HG02759 (cell line): ENCODE measurements around the gene RETREG3.
"Not testable (repeated sequence)": the region's sequence is repeated elsewhere in the genome, so short reads cannot be mapped to it uniquely, and the experiment has no call there.

Source experiments
- ATAC-seq: cut with Tn5 transposase; IDR thresholded peaks from one replicate; pipeline ENCODE4 v1.9.1; 2021; ENCODE audit warnings: mild to moderate bottlenecking, moderate library complexity; ENCODE audit not compliant: unreplicated experiment

Gene RETREG3

DNA sequence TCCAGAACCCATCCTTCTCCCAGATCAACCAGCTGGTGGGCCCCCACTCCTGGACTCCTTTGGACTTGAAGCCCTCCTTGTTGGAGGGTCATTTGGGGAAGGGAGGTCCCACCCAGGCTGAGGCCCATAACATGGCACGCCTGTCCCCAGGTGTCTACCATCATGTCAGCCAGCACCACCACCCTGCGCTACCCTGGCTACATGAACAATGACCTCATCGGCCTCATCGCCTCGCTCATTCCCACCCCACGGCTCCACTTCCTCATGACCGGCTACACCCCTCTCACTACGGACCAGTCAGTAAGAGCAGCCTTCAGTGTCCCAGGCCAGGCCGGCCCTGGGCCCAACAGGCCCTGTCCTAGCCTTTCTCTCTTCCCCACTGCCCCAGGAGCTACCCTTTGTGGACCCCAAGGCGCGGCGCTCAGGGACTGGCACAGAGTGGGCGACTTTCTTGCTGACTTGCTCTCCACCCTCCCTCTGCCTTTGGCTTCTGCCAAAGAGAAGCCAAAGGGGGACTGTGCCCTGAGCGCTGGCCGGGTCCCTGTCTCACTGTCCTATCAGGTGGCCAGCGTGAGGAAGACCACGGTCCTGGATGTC lies 4.6 kb upstream of the RETREG3 start:
- no peak for ATAC-seq

DNA sequence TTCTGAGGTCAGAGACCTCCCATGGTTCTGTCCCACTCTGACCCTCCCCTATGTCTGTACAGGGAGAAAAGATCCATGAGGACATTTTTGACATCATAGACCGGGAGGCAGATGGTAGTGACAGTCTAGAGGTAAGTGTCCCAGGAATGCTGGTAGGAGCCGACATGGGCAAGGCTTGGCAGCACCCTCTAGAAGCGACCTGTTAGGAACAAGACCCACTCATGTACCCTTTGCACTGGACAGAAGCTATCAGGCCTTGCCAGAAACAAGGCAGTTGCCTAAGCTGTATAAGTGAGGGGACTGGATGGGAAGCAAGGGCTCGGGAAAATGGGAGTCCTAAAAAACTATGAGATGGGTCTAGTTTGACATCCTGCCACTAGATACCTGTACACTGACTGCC lies 2.8 kb upstream of the RETREG3 start:
- ATAC-seq: no peak

GRCh38 chr17:42609814-42610801 lies 934 bp upstream of the RETREG3 start:
- ATAC-seq: not testable (repeated sequence)

DNA sequence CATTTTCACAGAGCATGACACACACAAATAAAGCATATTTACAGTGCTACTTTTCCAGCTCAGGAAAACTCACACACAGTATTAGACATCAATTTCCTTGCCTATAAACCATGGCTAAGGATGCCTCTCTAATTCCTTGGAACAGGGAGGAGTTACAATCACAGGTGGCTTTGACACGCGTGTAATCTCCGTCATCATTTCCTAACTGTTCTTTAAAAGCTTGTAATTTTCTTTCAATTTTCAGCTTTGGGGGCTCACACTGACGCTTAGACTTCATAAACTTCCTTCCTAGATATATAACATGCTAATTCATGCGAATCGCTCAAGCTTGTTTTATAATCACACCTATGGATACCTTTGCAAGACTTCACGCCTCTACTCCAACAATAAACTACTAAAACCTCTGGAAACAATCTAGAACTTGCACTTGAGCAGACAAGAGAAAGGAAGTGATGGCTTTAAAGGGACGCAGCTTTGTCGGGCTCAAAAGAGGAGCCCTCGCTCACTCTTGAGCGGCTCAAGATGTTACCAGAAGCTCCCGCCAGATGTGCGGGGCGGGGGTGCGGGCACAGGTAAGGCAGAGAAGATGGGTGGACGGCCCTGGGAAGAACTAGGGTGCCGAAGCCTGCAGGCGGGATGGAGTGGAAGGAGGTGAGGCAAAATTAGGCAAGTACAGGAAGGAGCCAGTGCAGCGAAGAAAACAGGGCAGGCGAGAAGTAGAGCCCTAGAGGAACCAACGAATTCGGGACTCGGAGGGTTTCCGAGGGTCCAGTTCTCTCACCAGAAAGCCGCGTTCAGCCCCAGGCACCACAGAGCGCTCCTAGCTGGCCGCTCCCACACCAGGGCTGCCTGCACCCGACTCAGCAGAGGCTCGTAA lies 631 bp downstream of the RETREG3 start:
- peak; percentile 30 for ATAC-seq

DNA sequence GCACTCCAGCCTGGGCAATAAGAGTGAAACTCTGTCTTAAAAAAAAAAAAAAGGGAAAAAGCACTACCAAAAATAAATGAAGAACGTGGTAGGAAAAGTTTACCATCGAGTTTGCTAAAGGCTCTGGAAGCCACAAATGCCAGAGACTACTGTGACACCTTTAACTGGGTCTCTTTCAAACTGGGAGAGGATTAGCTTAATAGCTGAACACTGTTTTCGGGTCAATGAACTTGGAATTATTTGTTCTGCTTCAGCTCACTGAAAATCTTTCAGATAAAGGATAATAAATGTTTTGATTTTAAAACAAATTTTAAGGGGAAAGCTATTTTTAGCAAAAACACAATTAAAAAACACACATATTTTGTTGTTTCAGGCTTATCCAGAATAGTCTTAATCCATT lies 1.4 kb downstream of the RETREG3 start:
- ATAC-seq: no peak

DNA sequence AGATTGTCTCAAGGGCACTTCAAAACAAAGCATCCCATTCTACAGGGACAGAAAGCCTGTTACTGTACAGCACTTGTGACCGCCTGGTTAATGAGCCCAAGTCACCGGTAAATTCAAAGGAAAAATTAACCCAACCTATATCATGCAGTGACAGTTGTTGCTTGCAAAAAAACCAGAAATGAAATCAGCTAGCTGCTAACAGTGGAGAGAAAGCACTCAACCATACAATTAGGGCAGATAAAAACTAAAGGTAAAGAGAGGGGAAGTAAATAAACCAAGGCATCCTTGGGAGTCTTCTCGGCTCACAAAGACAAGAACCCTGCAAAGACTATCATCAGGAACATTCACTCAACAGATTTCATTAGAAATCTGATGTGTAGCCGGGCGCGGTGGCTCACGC lies 5.9 kb downstream of the RETREG3 start:
- no peak for ATAC-seq

DNA sequence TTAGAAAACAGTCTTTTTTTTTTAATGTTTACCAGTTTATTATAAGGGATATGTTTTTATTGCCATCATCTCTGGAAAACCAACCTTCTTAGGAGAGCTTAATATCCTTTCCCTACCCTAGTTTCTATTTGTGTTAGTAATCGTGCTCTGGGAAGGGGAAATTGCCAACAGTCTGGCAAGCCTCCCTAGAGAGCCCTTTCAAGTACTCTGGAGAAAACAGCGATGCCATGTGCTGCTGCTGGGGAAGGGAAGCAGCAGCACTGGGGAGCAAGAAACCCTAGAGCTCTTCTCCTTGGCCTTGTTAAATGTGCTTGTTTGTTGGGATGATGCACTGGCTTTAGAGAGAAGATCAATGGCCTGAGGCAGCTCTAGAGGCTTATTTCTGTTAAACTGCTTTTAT lies 10.3 kb downstream of the RETREG3 start:
- no peak for ATAC-seq

DNA sequence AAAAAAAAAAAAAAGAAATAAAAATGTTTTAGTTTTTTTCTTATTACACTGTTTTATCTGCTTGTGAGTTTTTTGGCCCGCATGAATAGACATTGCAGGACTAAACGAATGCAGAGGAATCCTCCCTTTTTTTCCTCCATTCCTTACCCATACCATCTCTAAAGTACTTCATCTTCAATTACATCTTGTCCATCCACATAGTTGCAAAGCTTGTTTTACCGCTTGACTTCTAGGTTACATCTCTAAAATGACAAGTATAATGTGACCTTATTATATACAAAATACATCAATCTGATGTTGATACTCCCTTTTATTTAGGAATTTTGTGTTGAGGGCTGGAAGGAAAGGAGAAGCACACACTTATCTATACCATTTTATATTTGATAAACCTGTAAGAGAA lies 12.8 kb downstream of the RETREG3 start:
- no peak for ATAC-seq

DNA sequence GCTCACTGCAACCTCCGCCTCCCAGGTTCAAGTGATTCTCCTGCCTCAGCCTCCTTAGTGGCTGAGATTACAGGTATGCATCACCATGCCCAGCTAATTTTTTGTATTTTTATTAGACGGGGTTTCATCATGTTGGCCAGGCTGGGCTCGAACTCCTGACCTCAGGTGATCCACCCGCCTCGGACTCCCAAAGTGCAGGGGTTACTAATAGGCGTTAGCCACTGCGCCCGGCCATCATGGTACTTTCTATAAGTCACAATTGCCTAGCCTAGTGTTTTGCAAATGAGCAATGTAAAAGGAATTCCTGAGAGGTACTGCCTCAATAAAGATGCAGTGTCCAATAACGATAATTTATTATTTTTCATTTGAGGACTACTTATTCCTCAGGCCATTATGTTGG lies 17.8 kb downstream of the RETREG3 start:
- ATAC-seq: no peak

- ATAC-seq: no peak
These were observed 18.3 kb downstream of the RETREG3 start for GRCh38 chr17:42590886-42591285.

- no peak for ATAC-seq
These were observed 22.5 kb downstream of the RETREG3 start for GRCh38 chr17:42586514-42587230.

DNA sequence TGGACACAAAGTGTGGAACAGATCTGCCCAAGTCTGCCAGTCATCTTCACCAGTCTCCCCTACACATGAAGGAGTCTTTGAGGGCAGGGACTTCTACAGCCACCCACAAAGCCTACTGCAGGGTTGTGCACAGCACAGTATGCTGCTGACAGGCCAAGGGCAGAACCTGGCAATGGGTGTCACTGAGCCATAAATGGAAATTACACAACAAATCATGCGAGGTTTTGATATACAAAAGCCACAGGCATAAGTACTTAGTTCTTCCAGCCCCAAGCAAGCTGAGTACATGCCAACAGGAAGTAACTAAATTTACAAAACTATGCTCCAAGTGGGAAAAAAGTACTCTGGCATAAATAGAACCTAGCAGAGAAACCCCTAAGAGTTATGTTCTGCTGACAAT lies 23.8 kb downstream of the RETREG3 start:
- ATAC-seq: no peak

DNA sequence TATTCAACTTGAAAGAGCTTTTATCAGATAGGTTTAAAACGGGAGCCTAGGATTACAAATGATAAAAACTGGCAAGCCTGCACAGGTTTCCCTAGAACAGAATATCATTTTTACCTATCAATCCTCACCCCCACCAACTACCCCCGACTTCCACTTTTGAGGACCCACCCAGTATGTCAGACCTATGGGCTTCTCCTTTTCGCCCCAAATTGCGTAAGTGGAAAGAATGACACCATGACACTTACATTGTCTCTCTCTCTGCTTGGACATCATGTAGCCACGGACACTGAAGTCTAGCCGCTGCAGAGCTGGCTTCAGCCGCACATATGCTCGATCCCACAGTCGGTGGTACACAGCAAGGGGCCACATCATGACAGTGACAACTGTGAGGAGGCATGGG lies 24.3 kb downstream of the RETREG3 start:
- no peak for ATAC-seq

GRCh38 chr17:42581744-42582270 lies 27.4 kb downstream of the RETREG3 start:
- no peak for ATAC-seq

DNA sequence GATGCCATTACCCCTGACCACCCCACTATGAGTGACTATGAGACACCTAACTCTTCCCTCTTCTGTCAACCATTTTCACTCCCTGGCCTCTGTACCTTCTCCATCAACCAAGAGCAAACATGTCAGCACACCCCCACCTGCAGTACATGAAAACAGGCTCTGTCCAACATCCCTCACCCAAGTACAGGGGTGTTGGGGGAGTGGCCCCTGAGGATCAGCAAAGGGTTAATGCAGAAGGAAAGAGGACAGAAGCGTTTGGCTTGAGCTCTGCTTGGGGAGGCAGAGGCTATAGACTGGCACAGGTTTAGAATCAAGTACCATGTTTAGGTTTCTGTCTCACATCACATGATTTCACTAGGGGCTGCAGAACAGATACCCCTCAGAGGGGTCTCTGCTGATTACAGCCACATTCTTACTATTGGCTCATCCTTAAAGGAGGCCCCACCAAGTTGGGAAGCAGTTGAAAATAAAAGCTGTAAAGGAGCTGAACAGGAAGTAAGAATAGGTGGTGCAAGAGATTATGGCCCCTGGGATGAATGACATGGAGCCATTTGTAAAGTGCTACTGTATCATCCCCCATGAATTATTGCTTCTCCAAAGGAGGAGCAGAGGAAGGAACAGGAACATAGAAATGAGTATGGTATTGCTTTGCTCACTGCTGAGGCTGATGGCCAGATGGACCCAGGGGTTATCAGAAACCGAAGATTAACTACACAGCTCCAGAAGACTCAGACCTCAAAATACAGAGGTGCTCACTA lies 29.2 kb downstream of the RETREG3 start:
- no peak for ATAC-seq

- peak; percentile 65 for ATAC-seq
These were observed 30.8 kb downstream of the RETREG3 start for GRCh38 chr17:42578282-42578869.

DNA sequence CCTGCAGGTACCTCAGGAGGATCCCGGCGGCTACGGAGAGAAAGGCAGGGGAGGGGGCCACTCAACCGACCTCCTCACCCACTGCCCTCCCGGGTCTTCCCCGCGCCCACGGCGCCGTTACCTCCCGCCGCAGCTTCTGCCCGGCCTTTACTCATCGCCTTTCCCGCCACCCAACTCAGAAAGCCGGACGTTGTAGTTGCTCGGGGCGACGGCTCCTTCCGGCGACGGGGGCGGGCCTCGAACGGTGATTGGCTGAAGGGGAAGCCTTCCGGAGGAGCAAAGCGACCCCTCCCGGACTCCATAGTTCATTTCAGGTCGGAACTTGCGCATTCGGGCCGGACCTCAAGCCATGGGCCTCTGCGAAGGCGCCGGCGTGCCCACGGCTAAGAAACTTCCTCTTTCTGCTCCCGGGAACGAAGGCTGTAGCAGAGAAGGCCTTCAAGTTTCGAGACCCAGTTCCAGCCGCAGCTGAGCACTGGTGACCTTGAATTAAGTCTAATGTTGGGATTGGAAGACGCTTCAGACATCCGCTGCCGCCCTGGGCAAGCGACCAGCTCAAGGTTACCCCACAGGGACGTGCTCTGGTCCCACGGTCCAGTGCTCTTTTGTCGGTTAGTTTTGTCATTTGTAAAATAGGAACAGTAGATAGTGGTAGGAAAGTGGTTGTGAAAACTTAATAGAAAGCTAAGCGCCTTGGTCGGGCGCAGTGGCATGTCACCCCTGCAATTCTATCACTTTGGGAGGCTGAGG lies 31.5 kb downstream of the RETREG3 start, which contains the start of gene PSMC3IP:
Gene PSMC3IP (minus strand): TSS at position 198 of the 750 bp plus-strand sequence. CDS start 43 bp downstream, at position 155.
- peak; percentile 70 for ATAC-seq

DNA sequence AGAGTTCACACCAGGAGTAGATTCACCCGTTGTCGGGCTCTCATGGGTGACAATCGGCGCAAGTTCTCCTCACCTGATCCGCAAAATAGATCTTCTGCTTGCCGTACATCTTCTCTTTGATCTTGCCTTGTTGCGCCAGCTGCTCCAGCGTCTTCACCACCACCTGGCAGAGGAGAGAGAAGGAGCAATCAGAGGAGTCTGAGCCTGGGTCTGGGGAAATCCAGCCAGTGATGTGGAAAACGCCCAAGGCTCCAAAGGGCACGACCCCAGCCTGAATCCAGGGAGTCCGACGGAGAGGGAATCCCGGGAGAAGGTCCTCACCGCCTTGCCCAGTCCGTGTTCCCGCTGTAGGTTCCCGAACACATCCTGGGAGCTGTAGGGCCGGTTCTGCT lies 32.0 kb downstream of the RETREG3 start:
- ATAC-seq: no peak
